CD4-positive, CD25-positive, alpha-beta regulatory T cell (primary cell): ENCODE data around the gene MAGI1. TPM values are rescaled to one million over a fixed set of nuclear protein-coding genes. Genes with fewer than 3 reads are reported as not detected.

ENCODE experiments used
- ATAC-seq, 2 donors: fragments of 150-1000 bp; cut with Tn5 transposase; one replicate each; pipeline ENCODE4 v1.10.0; 2021; ENCODE audit warnings: low read depth in 2 of 2, moderate number of reproducible peaks in 2 of 2, moderate library complexity in 1 of 2
- DNase-seq, 3 donors: peaks; one replicate each; pipeline versions ENCODE4 v3.0.0 to v3.0.0-alpha.2; 2012 to 2022; ENCODE audit warnings: mixed read lengths in 1 of 3
- H3K27ac ChIP-seq: one replicate; pipeline ENCODE4 v1.7.0; 2013; ENCODE audit warnings: mild to moderate bottlenecking, low read length; ENCODE audit not compliant: insufficient read depth, poor library complexity, severe bottlenecking
- H3K27me3 ChIP-seq: one replicate; pipeline ENCODE4 v1.7.0; 2013; ENCODE audit warnings: low read length; ENCODE audit not compliant: control insufficient read depth, insufficient read depth
- H3K36me3 ChIP-seq: one replicate; pipeline ENCODE4 v1.7.0; 2013; ENCODE audit warnings: mild to moderate bottlenecking, low read length, moderate library complexity; ENCODE audit not compliant: control insufficient read depth, insufficient read depth
- H3K4me1 ChIP-seq: 2 replicates; pipeline ENCODE4 v1.7.0; 2013; ENCODE audit warnings: mild to moderate bottlenecking, low read length; ENCODE audit not compliant: insufficient read depth, control insufficient read depth, poor library complexity, severe bottlenecking
- H3K4me3 ChIP-seq: one replicate; pipeline ENCODE4 v1.7.0; 2013; ENCODE audit warnings: low read depth, mild to moderate bottlenecking, low read length, moderate library complexity
- H3K9me3 ChIP-seq, 2 experiments: 1 replicate in 1 of 2; 2 replicates in 1 of 2; pipeline ENCODE4 v1.7.0; 2013; ENCODE audit warnings: low read length in 2 of 2, mild to moderate bottlenecking in 1 of 2, moderate library complexity in 1 of 2; ENCODE audit not compliant: control insufficient read depth in 2 of 2
- H3K27ac Mint-ChIP-seq, 3 donors: one replicate each; pipeline ENCODE4 v1.8.0; 2020 to 2022; ENCODE audit warnings: mild to moderate bottlenecking in 3 of 3, mixed read lengths in 3 of 3, moderate library complexity in 2 of 3
- H3K27me3 Mint-ChIP-seq: one replicate; pipeline ENCODE4 v1.8.0; 2022; ENCODE audit warnings: mild to moderate bottlenecking, mixed read lengths
- H3K36me3 Mint-ChIP-seq: one replicate; pipeline ENCODE4 v1.8.0; 2020; ENCODE audit warnings: mixed read lengths
- H3K4me1 Mint-ChIP-seq, 4 donors: one replicate each; pipeline ENCODE4 v1.8.0; 2020 to 2022; ENCODE audit warnings: mixed read lengths in 4 of 4, mild to moderate bottlenecking in 1 of 4
- H3K4me3 Mint-ChIP-seq, 4 donors: one replicate each; pipeline ENCODE4 v1.8.0; 2020 to 2022; ENCODE audit warnings: mild to moderate bottlenecking in 4 of 4, mixed read lengths in 4 of 4, moderate library complexity in 3 of 4
- H3K9me3 Mint-ChIP-seq, 7 donors: one replicate each; pipeline ENCODE4 v1.8.0; 2020 to 2022; ENCODE audit warnings: mixed read lengths in 7 of 7, mild to moderate bottlenecking in 3 of 7, moderate library complexity in 2 of 7
- polyA plus RNA-seq, 4 donors: library from polyadenylated mRNA; unstranded; fragments of 300-500 nt; fragmentation: Illumina TruSeq; gene quantifications; one replicate each; pipeline ENCODE4 v1.2.3, GENCODE V29; 2021
- total RNA-seq: library from RNA; stranded (reverse); gene quantifications from one replicate; pipeline ENCODE4 v1.2.3, GENCODE V29; 2022

Gene MAGI1
- total and polyA plus RNA-seq, 5 donors from 2014 or later: 0.10 to 0.44 (median 0.19) TPM; not detected in 1

GRCh38 chr3:65479990-65480389 lies 558.7 kb downstream of the MAGI1 start:
- Mint-ChIP-seq H3K27me3 (no peaks in the 10 kb centered on the region), H3K4me1 (no peaks in the 10 kb centered on the region), H3K4me3 (no peak overlapping the region), H3K9me3 (peaks cover 0 to 1% (median 0%) of the 10 kb centered on the region in 7 donors), H3K36me3 (no peaks in the 10 kb centered on the region), H3K27ac (no peak overlapping the region)
- no peaks in the 10 kb centered on the region for H3K27me3 ChIP-seq
- H3K4me1 ChIP-seq: no peaks in the 10 kb centered on the region
- H3K27ac ChIP-seq: no peak overlapping the region
- no peaks in the 10 kb centered on the region for H3K36me3 ChIP-seq
- ATAC-seq: no peak
- H3K9me3 ChIP-seq: no peaks in the 10 kb centered on the region
- no peak overlapping the region for H3K4me3 ChIP-seq
- DNase-seq: no peak

GRCh38 chr3:65478551-65479500 lies 559.9 kb downstream of the MAGI1 start:
- H3K4me3 ChIP-seq: no peak overlapping the region
- Mint-ChIP-seq H3K36me3 (no peaks in the 10 kb centered on the region), H3K27ac (no peak overlapping the region), H3K4me3 (no peak overlapping the region), H3K4me1 (no peaks in the 10 kb centered on the region), H3K27me3 (no peaks in the 10 kb centered on the region), H3K9me3 (peaks cover 0 to 1% (median 0%) of the 10 kb centered on the region in 7 donors)
- H3K27ac ChIP-seq: no peak overlapping the region
- H3K4me1 ChIP-seq: no peaks in the 10 kb centered on the region
- ATAC-seq (no peak), DNase-seq (no peak)
- H3K9me3 ChIP-seq: no peaks in the 10 kb centered on the region
- H3K36me3 ChIP-seq: no peaks in the 10 kb centered on the region
- no peaks in the 10 kb centered on the region for H3K27me3 ChIP-seq

GRCh38 chr3:65473736-65474135 lies 565.0 kb downstream of the MAGI1 start:
- Mint-ChIP-seq H3K9me3 (peaks cover 0 to 8% (median 2%) of the 10 kb centered on the region in 7 donors), H3K4me3 (no peak overlapping the region), H3K36me3 (no peaks in the 10 kb centered on the region), H3K4me1 (no peaks in the 10 kb centered on the region), H3K27ac (no peak overlapping the region), H3K27me3 (no peaks in the 10 kb centered on the region)
- H3K4me1 ChIP-seq: no peaks in the 10 kb centered on the region
- H3K4me3 ChIP-seq: no peak overlapping the region
- no peaks in the 10 kb centered on the region for H3K27me3 ChIP-seq
- DNase-seq: no peak
- H3K36me3 ChIP-seq: no peaks in the 10 kb centered on the region
- no peak overlapping the region for H3K27ac ChIP-seq
- ATAC-seq: no peak
- no peaks in the 10 kb centered on the region for H3K9me3 ChIP-seq

- Mint-ChIP-seq H3K36me3 (no peaks in the 10 kb centered on the region), H3K27me3 (no peaks in the 10 kb centered on the region)
Measured at GRCh38 chr3:65472501-65472900, 566.2 kb downstream of the MAGI1 start.

GRCh38 chr3:65466300-65466988 lies 572.3 kb downstream of the MAGI1 start:
- Histone ChIP-seq H3K4me1 (no peaks in the 10 kb centered on the region), H3K9me3 (no peaks in the 10 kb centered on the region), H3K36me3 (no peaks in the 10 kb centered on the region), H3K4me3 (no peak overlapping the region), H3K27me3 (no peaks in the 10 kb centered on the region), H3K27ac (no peak overlapping the region)
- Mint-ChIP-seq H3K4me1 (no peaks in the 10 kb centered on the region), H3K27ac (no peak overlapping the region), H3K4me3 (no peak overlapping the region), H3K36me3 (no peaks in the 10 kb centered on the region), H3K27me3 (no peaks in the 10 kb centered on the region), H3K9me3 (peaks cover 1 to 20% (median 7%) of the 10 kb centered on the region in 7 donors)
- DNase-seq: no peak
- no peak for ATAC-seq

More at GRCh38 chr3:65472501-65472900, 566.2 kb downstream of the MAGI1 start:
- Histone ChIP-seq H3K27ac (no peak overlapping the region), H3K9me3 (no peaks in the 10 kb centered on the region), H3K36me3 (no peaks in the 10 kb centered on the region), H3K4me3 (no peak overlapping the region), H3K27me3 (no peaks in the 10 kb centered on the region), H3K4me1 (no peaks in the 10 kb centered on the region)
- peaks cover 0 to 14% (median 2%) of the 10 kb centered on the region in 7 donors for H3K9me3 Mint-ChIP-seq
- no peak for ATAC-seq
- no peak overlapping the region for H3K27ac Mint-ChIP-seq
- no peaks in the 10 kb centered on the region for H3K4me1 Mint-ChIP-seq
- no peak for DNase-seq
- no peak overlapping the region for H3K4me3 Mint-ChIP-seq

- no peaks in the 10 kb centered on the region for H3K36me3 Mint-ChIP-seq
- H3K27me3 ChIP-seq: no peaks in the 10 kb centered on the region
- H3K4me3 ChIP-seq: no peak overlapping the region
- H3K27ac Mint-ChIP-seq: no peak overlapping the region
- H3K4me1 Mint-ChIP-seq: no peaks in the 10 kb centered on the region
- H3K36me3 ChIP-seq: no peaks in the 10 kb centered on the region
- ATAC-seq (no peak), DNase-seq (no peak)
- H3K27me3 Mint-ChIP-seq: no peaks in the 10 kb centered on the region
- H3K27ac ChIP-seq: no peak overlapping the region
- H3K9me3 Mint-ChIP-seq: peaks cover 0 to 10% (median 3%) of the 10 kb centered on the region in 7 donors
- no peaks in the 10 kb centered on the region for H3K4me1 ChIP-seq
- H3K4me3 Mint-ChIP-seq: no peak overlapping the region
- no peaks in the 10 kb centered on the region for H3K9me3 ChIP-seq
Measured at GRCh38 chr3:65449841-65450428, 588.8 kb downstream of the MAGI1 start.

GRCh38 chr3:65448120-65448519 lies 590.6 kb downstream of the MAGI1 start:
- no peak overlapping the region for H3K4me3 ChIP-seq
- H3K4me1 Mint-ChIP-seq: no peaks in the 10 kb centered on the region
- H3K9me3 Mint-ChIP-seq: peaks cover 0 to 8% (median 0%) of the 10 kb centered on the region in 7 donors
- no peaks in the 10 kb centered on the region for H3K4me1 ChIP-seq
- H3K36me3 Mint-ChIP-seq: no peaks in the 10 kb centered on the region
- DNase-seq: no peak
- no peaks in the 10 kb centered on the region for H3K27me3 ChIP-seq
- H3K9me3 ChIP-seq: no peaks in the 10 kb centered on the region
- no peak for ATAC-seq
- H3K36me3 ChIP-seq: no peaks in the 10 kb centered on the region
- no peak overlapping the region for H3K4me3 Mint-ChIP-seq
- no peaks in the 10 kb centered on the region for H3K27me3 Mint-ChIP-seq
- no peak overlapping the region for H3K27ac ChIP-seq
- H3K27ac Mint-ChIP-seq: no peak overlapping the region
